Lower lobe of right lung (tissue), 2 donors: ENCODE data around the gene CACNA1I. TPM values are rescaled to one million over a fixed set of nuclear protein-coding genes. Genes with fewer than 3 reads are reported as not detected.

Experiments used
- ATAC-seq, 2 donors: fragments of 200-7000 bp; cut with Tn5 transposase; one replicate each; pipeline ENCODE4 v1.9.1; 2020 to 2022; ENCODE audit warnings: mild to moderate bottlenecking in 2 of 2, moderate library complexity in 2 of 2
- DNase-seq: peaks from one replicate; pipeline ENCODE4 v3.0.0-alpha.2; 2020
- H3K27ac ChIP-seq: fragments of 200-600 bp; one replicate; pipeline ENCODE4 v1.8.0; 2022
- H3K27me3 ChIP-seq: fragments of 200-600 bp; one replicate; pipeline ENCODE4 v1.8.0; 2022; ENCODE audit warnings: low read depth
- H3K36me3 ChIP-seq: fragments of 200-600 bp; one replicate; pipeline ENCODE4 v1.8.0; 2022; ENCODE audit warnings: mild to moderate bottlenecking
- H3K4me1 ChIP-seq: fragments of 200-600 bp; one replicate; pipeline ENCODE4 v1.8.0; 2022
- H3K4me3 ChIP-seq: fragments of 200-600 bp; one replicate; pipeline ENCODE4 v1.8.0; 2022; ENCODE audit warnings: mild to moderate bottlenecking
- H3K9me3 ChIP-seq: fragments of 200-600 bp; one replicate; pipeline ENCODE4 v1.8.0; 2022
- intact Hi-C: fragments of 100-400 bp; cut with DNase I; formaldehyde crosslinking; loops from one replicate; pipeline ENCODE4 v1.11.0; 2022
- total RNA-seq: library from RNA; stranded (reverse); fragmentation: NEBNext Ultra II Directional; extraction: Animal tissue kit (Norgen Biotek cat#: 25700); gene quantifications from one replicate; pipeline ENCODE4 v1.2.1, GENCODE V29; 2021
- TF ChIP-seq, protein P1 (sequence below): fragments of 200-600 bp; IDR thresholded peaks from one replicate; pipeline ENCODE4 v1.8.0; 2022; ENCODE audit warnings: antibody characterized with exemption, mild to moderate bottlenecking
- donor health status: DM: no; HTN: yes; CAD: no; lungs with severe emphysema.

CACNA1I gene
- total RNA-seq, 1 donor from 2014 or later = 0.21 TPM

DNA sequence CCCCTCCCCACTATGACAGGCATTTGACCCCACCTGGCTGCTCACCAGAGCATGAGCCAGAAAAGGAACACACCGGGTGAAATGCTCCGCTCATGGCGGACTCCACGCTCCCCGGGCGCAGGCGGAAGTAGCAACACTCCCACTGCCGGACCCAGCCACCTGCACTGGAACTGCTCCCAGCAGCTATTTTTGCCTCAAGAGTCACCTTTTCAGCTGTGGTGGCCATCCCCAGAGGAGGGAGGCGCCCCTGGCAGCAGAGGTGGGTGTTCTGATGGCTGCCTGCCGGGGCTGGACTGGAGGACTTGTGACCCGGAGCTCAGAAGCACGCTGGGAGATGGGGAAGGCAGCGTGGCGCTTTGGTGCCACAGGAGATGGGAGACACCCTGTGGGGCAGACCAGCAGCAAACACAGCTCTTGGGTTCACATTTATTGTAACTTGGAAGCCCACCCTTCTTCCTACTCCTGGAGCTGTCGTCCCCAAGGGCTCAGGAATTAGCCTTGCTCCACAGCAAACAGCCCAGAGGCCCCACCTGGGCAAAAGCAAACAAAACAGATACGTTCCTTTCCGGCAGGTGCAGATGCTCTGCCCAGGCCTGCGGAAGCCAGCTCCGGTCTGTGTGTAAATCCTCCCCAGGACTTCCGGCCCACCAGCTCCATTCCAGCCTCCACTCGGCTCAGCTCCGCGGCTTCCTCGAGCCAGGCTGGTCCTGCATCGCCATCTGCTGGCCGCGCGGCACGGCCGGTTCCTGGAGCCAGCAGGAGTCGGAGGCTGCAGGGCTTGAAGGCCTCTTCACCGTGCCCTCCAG is 41.7 kb upstream of the CACNA1I start:
- Histone ChIP-seq H3K4me1 (peaks cover 79% of the 10 kb centered on the region), H3K9me3 (no peaks in the 10 kb centered on the region), H3K36me3 (peaks cover 55% of the 10 kb centered on the region), H3K27me3 (no peaks in the 10 kb centered on the region), H3K4me3 (peak overlapping the region; percentile 30), H3K27ac (peak overlapping the region; percentile 50)
- DNase-seq (peak; percentile 95), ATAC-seq (peak; percentile 63 to 82)
- TF ChIP-seq, protein P1, sequence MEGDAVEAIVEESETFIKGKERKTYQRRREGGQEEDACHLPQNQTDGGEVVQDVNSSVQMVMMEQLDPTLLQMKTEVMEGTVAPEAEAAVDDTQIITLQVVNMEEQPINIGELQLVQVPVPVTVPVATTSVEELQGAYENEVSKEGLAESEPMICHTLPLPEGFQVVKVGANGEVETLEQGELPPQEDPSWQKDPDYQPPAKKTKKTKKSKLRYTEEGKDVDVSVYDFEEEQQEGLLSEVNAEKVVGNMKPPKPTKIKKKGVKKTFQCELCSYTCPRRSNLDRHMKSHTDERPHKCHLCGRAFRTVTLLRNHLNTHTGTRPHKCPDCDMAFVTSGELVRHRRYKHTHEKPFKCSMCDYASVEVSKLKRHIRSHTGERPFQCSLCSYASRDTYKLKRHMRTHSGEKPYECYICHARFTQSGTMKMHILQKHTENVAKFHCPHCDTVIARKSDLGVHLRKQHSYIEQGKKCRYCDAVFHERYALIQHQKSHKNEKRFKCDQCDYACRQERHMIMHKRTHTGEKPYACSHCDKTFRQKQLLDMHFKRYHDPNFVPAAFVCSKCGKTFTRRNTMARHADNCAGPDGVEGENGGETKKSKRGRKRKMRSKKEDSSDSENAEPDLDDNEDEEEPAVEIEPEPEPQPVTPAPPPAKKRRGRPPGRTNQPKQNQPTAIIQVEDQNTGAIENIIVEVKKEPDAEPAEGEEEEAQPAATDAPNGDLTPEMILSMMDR = peak; percentile 99
- intact Hi-C loops = no loop called here

DNA sequence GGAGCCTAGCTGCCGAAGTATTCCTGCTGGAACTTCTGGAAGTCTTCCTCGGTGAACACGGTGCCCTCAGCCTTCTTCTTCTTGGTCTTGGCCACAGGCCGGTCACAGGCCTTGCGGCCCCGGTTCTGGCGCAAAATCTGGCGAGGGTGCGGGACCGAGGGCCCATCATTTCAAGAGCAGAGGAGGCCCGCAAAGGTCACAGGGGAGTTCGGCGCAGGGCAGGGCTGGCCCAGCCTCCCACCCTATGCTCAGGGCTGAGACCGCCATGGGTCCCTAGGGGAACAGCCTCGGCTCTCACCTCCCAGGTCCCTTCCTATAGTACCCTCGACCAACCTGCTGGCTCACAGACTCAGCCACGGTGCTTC is 41.1 kb upstream of the CACNA1I start:
- intact Hi-C loops = no loop called here
- Histone ChIP-seq H3K36me3 (peaks cover 49% of the 10 kb centered on the region), H3K27ac (peak overlapping the region; percentile 50), H3K27me3 (no peaks in the 10 kb centered on the region), H3K9me3 (no peaks in the 10 kb centered on the region), H3K4me1 (peaks cover 76% of the 10 kb centered on the region), H3K4me3 (peak overlapping the region; percentile 30)
- TF ChIP-seq, protein P1 = peak; percentile 6
- DNase-seq (no peak), ATAC-seq (no peak)

DNA sequence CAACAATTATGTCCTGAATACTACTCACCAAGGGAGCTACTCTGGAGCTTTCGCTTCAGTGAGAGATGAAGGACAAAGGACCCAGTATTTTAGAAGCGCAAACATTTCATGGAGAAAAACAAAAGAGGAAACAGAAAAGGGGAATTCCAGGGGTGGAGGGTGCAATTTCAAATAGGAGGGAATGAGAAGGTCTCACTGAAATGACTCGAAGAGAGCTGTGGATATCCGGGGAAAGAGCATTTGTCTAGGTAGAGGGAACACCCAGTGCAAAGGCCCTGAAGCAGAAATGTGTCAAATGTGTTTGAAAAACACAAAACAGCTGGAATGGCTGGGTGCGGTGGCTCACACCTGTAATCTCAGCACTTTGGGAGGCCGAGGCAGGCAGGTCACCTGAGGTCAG is 40.4 kb upstream of the CACNA1I start:
- no peak overlapping the region for H3K27ac ChIP-seq
- DNase-seq (no peak), ATAC-seq (no peak)
- TF ChIP-seq, protein P1 = no peak
- intact Hi-C loops = no loop called here
- H3K27me3 ChIP-seq = no peaks in the 10 kb centered on the region
- no peak overlapping the region for H3K4me3 ChIP-seq
- peaks cover 76% of the 10 kb centered on the region for H3K4me1 ChIP-seq
- peaks cover 43% of the 10 kb centered on the region for H3K36me3 ChIP-seq
- no peaks in the 10 kb centered on the region for H3K9me3 ChIP-seq

GRCh38 chr22:39530692-39531331 is 39.7 kb upstream of the CACNA1I start:
- Histone ChIP-seq H3K36me3 (peaks cover 38% of the 10 kb centered on the region), H3K4me1 (peaks cover 69% of the 10 kb centered on the region), H3K27ac (no peak overlapping the region), H3K4me3 (peak overlapping the region; percentile 88), H3K27me3 (no peaks in the 10 kb centered on the region), H3K9me3 (no peaks in the 10 kb centered on the region)
- intact Hi-C loops = no loop called here
- ATAC-seq = no peak
- TF ChIP-seq, protein P1 = no peak
- peak; percentile 38 for DNase-seq

DNA sequence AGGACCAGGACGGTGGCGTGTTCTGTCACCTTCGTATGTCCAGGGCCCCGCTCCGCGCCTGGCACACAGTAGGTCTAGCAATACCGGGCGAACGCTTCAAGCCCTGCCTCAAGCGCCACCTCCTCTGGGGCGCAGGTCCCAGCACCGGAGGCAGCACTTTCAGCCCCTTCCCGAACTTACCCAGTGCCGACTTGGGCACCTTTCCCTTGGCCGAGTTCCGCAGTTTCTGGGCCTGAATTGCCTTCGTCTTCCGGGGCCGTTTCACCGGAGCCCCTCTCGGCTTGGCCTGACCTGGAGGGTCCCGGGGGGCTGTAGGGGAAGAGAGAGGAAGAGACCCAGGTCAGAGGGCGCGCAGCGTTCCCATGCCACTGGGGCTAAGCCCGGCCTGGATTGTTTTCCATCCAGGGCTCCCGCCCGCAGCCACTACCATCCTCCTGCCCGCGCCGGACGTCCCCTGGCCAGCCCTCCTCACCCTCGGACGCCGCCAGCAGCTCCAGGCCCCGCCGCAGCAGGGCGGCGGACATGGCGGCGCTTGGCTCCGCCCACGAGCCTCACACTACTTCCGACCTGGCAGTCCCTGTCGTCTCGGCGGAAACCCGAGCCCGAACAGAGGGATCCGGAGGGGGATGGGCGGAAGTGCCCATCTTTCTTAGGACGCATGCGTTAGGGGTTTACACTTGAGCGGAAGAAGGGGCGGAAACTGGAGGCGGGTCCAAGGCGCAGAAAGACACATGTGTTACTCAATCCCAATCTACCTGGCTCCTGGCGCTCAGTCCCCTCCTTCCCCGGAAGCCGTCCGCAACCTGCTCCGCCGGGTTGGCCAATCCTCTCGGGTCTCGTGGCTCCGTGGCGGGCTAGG is 38.1 kb upstream of the CACNA1I start, which contains the start of gene RPS19BP1:
Gene RPS19BP1 (minus strand): TSS at position 534 of the 859 bp plus-strand sequence. CDS start 10 bp downstream, at position 524.
- peak within 1 kb of the TSS; percentile 88 for H3K27ac ChIP-seq
- H3K4me3 ChIP-seq = peak within 1 kb of the TSS; percentile 88
- intact Hi-C loops = no loop called here
- H3K27me3 ChIP-seq = no peaks in the 10 kb centered on the region
- TF ChIP-seq, protein P1 = no peak
- no peaks in the 10 kb centered on the region for H3K9me3 ChIP-seq
- DNase-seq (peak; percentile 99), ATAC-seq (peak; percentile 93 to 94)
- peaks cover 36% of the 10 kb centered on the region for H3K36me3 ChIP-seq
- H3K4me1 ChIP-seq = peaks cover 55% of the 10 kb centered on the region
